GM04503 (cell line): ENCODE measurements around the gene PDCL2.
"Not testable (repeated sequence)": the region's sequence is repeated elsewhere in the genome, so short reads cannot be mapped to it uniquely, and the experiment has no call there.

Experiments
- DNase-seq: peaks from one replicate; pipeline ENCODE4 v3.0.0-alpha.2; 2012; ENCODE audit warnings: low read depth

PDCL2 gene, protein sequence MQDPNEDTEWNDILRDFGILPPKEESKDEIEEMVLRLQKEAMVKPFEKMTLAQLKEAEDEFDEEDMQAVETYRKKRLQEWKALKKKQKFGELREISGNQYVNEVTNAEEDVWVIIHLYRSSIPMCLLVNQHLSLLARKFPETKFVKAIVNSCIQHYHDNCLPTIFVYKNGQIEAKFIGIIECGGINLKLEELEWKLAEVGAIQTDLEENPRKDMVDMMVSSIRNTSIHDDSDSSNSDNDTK

DNA sequence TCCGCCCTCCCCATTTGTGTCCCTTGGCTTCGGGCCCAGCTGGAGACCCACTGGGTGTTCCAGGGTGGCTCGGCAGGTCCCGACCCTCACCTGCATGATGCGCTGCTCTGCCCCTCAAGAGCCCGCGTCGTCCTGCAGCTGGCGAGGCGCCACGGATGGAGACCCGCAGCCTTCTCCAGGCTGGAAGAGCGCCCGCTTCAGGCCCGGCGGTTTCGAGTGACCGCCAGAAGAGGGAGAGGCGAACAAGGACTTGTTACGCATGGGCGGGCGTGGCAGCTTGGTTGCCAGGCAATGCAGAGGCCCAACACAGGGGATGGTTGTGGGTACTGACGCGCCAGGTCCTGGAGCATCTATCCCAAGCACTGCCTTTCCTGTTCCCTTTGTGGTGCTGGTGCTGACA is at the start of gene PDCL2:
PDCL2 (minus strand) TSS at position 232 of the 400 bp plus-strand sequence; CDS start at position 96, 136 bp downstream.
- no peak for DNase-seq

DNA sequence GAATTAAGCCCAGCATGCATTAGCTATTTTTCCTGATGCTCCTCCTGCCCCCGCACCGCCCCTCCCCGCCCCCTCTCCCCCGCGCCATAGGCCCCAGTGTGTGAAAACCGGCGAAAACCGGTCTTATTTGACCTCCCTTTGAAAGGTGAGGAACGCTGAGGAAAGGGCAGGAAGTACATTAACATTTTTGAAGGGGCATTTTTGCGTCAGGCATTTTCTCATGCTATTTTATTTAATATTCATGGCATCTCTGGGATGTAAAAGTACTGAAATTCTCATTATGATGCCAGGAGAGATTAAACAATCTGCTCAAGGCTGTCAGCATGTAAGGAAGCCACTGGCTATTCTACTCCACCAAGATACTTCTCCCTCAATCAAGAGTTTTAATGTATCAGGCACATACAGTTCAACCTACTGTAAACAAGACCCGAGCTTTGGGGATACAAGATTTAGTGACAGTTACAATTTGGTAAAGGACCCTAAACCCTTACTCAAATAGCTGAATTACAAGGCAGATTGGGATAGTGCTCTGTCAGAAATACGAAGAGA is 45.3 kb upstream of the PDCL2 start:
- DNase-seq = no peak

DNA sequence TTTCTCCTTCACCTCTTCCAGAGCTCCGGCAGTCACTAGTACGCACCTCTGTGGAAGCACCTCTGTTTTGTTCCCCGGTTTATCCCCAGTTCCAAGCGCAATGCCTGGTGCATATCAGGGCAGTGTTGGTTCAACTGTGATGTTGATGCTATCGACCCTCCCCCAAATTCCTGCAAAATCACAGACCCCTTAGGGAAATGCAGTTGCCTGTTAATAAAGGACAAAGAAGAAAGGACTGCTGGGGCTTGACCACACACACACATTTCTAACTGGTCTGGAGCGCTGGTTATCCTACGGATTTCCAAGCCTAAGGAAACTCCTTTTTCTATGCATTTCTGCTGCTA is 44.6 kb upstream of the PDCL2 start:
- DNase-seq = no peak

DNA sequence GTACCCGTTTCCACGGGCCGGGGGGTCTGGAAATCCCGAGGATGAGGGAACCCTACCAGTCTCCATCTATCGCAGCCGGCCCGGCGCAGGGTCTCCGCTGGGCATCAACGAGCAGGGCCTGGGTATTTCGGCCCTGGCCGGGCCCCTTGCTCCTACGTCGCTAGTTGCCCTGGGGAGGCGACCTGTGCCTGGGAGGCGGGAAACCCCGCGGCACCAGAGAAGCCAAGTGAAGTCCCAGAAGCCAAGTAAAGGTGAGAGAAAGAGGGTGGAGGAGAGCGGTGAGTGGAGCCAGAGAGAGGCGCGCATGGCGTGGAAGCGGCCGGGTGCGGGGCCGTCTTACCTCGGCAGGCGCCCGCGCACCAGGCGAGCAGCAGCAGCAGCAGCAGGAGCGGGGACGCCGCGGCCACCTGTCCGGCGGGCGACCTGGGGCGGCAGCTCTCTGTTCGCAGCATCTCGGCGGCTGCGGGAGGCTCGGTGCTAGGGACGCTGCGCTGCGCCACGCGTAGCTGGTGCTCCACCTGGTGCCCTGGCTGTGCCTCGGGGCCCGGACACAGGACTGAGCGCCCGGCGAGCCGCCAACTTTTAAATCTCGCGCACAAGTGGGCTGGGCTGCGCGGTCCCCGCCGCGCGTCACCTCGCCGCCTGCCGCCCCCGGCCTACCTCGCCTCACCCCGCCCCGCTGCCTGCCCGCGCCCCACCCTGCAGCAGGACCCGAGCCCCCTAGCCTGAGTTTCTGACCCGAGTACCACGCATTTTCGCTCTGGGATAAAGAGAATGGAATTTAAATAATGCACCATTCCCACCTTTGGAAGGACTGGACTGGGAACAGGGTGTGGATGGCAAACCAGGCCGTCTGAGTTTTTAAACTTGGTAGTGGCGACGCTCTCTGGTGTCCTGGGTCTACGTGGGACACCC is 44.0 kb upstream of the PDCL2 start, which contains the start of gene NMU:
NMU (minus strand) TSS at position 558 of the 915 bp plus-strand sequence; CDS start at position 452, 106 bp downstream.
- no peak for DNase-seq

DNA sequence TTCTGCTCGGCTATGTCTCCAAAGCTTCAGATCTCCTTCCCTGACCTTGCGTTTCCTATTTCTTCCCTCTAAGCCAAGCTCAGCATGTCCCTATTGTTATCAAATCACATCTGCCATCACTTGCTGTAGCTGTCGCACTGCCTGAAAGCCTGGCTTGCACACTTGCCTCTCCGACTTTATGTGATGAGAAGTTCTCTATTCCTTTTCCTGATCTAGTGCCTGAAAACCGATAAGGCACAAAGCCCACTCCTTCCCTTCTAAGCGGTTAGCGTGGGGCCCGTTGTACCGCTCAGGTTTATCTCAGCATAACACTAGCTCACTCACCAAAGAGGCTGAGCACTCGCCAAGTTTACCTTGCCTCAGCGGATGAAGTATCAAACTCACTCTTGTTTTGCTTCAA is 43.2 kb upstream of the PDCL2 start:
- no peak for DNase-seq

DNA sequence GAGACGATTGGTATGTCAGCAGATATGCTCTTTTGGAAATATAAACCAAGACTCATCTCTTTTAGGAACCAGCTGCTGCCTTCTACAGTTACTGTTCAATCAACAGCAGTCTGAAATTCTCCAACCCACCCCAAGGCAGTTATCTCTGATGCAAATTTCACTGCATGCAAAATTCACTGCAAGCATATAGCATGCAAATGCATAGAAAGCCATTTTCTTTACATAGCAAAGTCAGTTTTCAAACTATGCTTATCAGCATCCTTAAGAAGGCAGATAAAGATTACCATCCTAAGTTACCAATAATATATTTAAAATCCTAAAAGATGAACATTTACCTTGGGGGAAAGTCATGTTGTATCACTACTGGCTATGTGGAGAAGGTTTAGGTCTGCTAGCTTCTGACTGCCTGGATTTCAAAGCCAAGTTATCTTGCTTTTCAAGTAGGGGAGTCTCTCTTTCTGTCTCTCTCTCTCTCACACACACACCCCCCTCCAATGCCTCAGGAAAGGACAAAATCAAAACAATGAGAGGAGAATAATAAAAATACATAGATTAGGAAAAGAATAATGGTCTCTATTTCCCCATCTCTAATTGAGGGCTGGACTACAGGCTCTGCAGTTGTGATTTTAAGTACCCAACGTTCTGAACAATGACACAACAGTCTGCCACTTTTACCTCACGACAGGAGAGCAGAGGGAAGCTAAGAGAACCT is 42.5 kb upstream of the PDCL2 start:
- DNase-seq = no peak

DNA sequence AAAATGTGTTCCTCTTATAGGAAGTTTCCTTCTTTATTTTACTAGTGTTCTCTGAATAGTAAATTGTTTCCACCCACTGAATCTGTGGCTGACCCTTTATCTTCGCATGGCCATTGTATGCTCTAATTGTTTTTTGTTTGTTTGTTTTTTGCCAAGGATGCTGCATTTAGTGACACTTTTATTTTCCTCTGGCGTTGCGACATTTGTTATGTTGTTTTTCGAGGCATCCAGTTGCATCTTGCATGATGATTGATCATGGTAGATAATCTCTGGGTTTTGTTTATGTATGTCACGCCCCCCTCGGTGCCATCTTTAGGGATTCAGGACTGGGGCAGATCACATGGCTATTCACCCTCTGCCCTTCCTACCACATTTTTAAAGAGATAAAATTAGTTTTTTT is 41.9 kb upstream of the PDCL2 start:
- no peak for DNase-seq

DNA sequence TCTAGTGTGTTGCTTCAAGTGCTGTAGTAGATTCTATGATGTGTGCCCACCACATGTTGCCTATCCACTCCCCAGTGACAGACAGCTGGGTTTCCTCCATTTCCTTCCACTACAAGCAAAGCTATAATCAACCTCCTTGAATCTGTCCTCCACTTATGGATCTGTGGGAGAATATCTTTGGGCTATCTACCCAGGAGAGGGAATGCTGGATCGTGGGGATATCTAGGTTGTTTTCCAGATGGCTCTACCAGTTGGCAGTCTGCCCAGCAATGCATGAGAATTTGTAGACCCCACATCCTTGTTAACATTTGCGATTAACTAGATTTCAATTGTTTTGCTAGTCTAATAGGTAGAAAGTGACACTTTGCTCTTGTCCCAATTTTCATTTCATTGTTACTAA is 33.8 kb upstream of the PDCL2 start:
- no peak for DNase-seq

DNA sequence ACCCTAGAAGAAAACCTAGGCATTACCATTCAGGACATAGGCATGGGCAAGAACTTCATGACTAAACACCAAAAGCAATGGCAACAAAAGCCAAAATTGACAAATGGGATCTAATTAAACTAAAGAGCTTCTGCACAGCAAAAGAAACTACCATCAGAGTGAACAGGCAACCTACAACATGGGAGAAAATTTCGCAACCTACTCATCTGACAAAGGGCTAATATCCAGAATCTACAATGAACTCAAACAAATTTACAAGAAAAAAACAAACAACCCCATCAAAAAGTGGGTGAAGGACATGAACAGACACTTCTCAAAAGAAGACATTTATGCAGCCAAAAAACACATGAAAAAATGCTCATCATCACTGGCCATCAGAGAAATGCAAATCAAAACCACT is 32.0 kb upstream of the PDCL2 start:
- not testable (repeated sequence) for DNase-seq

DNA sequence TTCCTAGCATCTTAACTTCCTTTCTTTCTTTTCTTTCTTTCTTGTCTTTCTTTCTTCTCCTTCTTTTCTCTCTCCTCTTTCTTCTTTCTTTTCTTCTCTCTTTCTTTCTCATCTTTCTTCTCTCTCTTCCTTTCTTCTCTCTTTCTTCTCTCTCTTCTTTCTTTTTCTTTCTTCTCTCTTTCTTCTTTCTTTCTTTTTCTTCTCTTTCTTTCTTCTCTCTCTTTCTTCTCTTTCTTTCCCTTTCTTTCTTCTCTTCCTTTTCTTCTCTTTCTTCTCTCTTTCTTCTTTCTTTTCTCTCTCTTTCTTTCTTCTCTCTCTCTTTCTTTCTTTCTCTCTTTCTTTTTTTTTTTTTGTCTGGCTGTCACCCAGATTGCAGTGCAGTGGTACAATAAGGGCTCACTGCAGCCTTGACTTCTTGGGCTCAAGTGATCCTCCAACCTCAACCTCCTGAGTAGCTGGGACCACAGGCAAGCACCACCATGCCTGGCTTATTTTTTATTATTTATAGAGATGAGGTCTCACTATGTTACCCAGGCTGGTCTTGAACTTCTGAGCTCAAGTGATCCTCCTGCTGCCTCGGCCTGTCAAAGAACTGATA is 26.6 kb upstream of the PDCL2 start:
- no peak for DNase-seq

DNA sequence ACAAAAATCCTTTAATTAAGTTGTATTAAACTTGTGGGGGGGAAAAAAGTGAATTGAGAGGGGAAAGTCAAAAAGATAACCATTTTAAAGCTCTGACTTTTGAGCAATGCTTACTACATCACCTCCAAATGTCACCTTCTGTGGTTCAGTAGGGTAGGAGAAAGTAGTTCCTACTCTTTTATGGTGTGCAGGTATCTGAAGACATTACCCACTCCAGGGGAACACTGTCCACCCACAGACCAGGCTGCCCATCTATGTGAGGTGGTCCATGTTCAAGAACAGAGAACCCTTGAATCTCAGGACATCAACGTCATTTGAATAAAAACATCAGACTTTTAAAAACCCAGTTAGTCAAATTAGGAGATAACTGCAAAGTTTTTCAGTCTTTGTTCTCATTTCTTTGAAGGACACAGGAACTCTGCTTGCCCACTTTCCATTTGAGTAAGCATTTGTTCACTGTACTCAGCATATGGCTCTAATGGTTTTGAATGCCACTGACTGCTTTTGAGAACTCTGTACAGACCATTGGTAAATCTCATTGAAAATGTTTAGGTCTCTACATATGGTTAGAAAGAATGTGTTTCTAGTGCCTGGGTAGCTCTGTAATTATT is 25.6 kb upstream of the PDCL2 start:
- DNase-seq = no peak

DNA sequence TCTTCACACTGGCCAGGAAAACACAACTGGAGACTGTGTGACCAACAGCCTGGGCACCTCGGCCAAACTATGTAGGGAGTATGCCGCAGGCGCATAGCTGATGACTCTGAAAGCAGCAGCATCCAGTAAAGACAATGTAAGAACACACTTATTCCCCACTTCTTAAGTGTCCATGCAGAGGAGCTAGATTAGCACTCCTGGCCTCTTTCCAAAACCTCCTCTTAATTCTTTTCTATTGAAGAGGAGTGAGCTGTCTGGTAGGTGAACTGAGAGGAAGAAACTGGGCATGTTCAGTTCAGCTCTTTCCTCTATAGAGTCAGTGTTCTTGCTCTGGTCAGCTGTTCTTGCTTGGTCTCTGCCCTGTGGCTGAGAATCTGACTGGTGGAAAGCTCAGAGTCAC is 23.0 kb upstream of the PDCL2 start:
- DNase-seq = no peak

DNA sequence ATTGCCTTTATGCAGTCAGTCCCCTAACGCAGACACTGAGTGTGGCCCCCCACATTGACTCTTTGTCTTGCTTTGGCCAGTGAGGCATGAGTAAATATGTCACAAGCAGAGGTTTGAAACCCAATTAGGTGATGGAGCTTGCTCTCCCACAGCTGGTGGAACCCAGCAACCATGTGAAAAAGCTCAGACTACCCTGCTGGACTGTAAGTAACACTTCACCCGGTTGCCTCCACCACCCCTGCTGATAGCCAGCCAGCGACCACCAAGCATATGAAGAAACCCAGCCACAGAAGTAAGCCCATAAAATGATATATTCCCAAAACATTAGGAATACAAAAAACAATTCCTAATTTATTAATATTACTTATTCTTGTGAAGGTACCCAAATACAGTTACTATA is 21.6 kb upstream of the PDCL2 start:
- no peak for DNase-seq

DNA sequence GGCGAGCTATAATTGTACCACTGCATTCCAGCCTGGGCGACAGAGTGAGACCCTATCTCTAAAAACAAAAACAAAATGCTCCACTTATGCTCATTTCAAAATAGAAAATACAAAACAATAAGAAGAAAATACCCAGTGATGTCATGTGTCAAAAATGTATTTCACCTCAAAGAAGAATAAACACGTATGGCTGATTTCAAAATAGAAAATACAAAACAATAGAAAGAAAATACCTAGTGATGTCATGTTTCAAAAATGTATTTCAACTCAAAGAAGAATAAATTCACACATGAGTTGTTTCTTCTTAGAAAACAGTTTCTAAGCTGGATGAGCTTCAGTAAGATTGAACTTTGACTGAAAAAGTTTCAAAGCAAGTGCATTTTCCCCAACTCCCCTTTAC is 20.3 kb upstream of the PDCL2 start:
- DNase-seq = no peak

DNA sequence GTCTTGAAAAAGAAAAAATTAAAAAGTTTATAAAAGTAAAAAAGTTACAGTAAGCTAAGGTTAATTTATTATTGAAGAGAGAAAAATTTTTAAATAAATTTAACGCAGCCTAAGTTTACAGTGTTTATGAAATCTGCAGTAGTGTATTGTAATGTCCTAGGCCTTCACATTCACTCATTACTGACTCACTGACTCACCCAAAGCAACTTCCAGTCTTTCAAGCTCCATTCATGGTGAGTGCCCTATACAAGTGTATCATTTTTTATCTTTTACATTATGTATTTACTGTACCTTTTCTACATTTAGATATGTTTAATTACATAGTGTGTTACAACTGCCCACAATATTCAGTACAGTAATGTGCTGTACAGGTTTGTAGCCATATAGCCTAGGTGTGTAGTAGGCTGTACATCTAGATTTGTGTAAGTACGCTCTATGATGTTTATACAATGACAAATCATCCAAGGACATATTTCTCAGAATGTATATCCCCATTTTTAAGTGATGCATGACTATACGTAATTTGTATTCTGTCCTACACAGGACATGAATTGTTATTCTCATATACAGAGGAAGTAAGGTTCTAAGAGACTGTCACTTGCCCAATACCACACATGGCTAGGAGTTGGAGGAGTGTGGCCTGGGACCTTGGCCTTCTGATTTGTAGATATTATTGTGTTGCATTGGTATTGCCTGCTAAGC is 19.5 kb upstream of the PDCL2 start:
- DNase-seq = no peak

DNA sequence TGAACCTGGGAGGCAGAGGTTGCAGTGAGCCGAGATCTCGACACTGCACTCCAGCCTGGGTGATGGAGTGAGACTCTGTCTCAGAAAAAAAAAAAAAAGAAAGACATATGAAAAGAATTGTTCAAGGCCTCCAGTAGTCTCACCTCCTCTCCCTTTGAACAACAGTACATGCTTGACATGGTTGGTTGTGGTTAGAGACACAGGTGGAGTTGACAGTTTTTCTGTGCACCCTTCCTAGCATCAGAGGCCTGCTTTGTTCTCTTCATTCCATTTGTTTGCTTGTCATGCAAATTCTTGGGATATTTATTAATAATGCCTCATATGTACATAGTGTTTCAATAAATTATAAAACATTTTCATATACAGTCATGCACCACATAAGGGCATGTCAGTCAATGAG is 18.3 kb upstream of the PDCL2 start:
- DNase-seq = no peak

DNA sequence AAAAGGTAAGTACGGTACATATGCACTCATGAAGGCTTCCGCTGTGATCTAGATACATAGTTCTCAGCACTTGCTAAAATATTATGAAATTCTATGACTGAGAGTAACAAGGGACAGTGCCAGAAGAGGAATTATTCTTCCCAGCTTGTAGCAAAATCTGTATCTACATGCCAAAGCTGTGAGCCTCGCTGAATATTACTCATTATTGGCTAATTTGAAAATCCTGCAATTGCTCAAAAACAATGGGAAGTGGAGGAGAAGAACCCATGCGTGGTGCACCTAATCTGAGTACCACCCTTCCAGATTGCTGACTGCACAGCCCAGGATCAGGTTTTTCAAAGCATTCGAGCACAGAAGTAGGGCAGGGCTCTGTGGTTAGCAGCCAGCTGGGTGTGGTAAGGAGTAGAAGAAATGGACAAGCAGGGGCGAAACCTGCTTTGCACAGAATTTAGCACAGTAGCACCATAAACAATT is 17.4 kb upstream of the PDCL2 start:
- DNase-seq = peak; percentile 34

DNA sequence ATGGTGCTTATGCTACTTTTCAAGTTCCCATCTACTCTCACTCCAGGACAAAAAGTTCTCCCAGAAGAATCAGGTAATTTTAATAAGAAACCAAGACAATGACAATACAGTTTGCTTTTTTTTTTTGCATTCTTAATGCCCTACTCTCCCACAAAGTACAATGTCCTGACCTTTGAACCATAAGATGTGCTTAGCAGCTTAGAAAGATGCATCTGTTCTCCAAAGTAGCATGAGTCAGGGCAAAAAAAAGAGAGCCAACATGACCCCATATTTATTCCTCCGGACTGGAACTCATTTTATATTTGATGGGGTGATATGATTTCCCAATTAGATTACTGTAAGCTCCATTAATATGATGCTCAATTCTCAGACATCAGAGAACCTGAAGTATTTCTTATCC is 16.5 kb upstream of the PDCL2 start:
- DNase-seq = no peak

DNA sequence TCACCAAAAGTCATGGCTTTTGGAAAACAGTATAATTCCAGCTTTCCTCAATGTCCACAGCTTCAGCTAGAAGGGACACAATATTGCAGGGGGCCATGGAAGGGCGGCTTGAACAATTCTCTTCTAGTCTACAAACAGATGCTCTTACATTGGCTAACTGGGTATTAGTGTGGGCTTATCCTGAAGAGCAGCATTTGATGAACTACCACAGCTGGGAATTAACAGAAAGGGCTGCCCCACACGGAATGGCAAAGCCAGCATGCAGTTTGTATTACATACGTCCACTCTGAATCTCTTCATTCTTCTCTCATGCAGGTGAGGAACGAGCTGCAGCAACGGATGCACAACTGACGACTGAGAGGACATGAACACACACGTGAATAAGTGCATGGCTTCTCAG is 13.0 kb upstream of the PDCL2 start:
- DNase-seq = no peak

DNA sequence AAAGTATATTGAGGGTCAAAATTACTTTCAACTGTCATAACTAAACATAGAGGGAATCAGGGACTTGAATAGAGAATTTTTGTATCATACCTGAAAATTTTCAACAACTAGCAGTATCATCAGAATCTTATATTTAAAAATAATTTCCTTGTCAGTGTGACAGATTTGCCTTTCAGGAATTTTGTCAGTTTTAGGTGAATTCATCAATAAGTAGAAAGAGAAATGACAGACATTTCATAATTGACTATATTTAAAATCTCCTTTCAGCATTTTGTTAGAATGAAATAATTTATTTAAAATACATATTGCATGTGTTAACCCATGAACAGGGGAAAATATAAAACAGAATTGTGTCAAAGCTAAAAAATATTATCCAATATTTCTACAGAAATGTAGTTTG is 8.6 kb upstream of the PDCL2 start:
- no peak for DNase-seq

DNA sequence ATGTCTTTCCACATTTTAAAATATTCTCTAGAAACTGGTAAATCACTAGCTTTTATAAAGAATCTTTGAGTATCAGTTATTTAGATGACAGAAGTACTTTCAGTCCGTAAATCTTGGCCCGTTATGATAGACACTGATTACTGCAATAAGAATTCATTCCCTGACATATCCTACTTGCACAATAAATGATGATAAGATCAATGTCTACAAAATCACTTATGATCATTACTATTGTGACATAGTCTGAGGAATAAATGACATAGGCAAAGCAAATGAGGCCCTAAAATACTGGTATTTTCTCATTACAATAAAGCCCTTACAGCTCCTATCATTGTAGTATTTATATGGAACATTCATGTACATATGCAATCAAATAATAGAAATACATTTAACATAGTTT is 6.6 kb upstream of the PDCL2 start:
- DNase-seq = no peak
